GM19025 (cell line): Measurements from ENCODE around the gene OTUD4.

Experiments
- ATAC-seq: cut with Tn5 transposase; IDR thresholded peaks from one replicate; pipeline ENCODE4 v1.9.1; 2021; ENCODE audit warnings: mild to moderate bottlenecking, low read depth, moderate library complexity; ENCODE audit not compliant: unreplicated experiment

OTUD4 gene

GRCh38 chr4:145131848-145132247, 48.5 kb downstream of the OTUD4 start:
- ATAC-seq: no peak

- no peak for ATAC-seq
These were observed 49.5 kb downstream of the OTUD4 start for GRCh38 chr4:145130788-145131399.

- ATAC-seq: no peak
These were observed 50.3 kb downstream of the OTUD4 start for GRCh38 chr4:145130130-145130529.

GRCh38 chr4:145125396-145125795, 55.0 kb downstream of the OTUD4 start:
- no peak for ATAC-seq

- ATAC-seq: no peak
These were observed 72.3 kb downstream of the OTUD4 start for GRCh38 chr4:145108128-145108527.

- ATAC-seq: no peak
These were observed 73.3 kb downstream of the OTUD4 start for GRCh38 chr4:145107126-145107525.

GRCh38 chr4:145103496-145103895, 76.9 kb downstream of the OTUD4 start:
- no peak for ATAC-seq

GRCh38 chr4:145102619-145103018, 77.8 kb downstream of the OTUD4 start:
- ATAC-seq: no peak

- no peak for ATAC-seq
These were observed 79.3 kb downstream of the OTUD4 start for GRCh38 chr4:145101091-145101490.

- ATAC-seq: no peak
These were observed 80.7 kb downstream of the OTUD4 start for GRCh38 chr4:145099653-145100052.

GRCh38 chr4:145098675-145099037, 81.7 kb downstream of the OTUD4 start:
- ATAC-seq: peak; percentile 18

GRCh38 chr4:145097821-145098674, 82.3 kb downstream of the OTUD4 start, which contains the start of the genes ABCE1 and ANAPC10:
Gene ABCE1 (plus strand): TSS chr4:145098311. CDS start chr4:145104413, 6,102 bp downstream.
Gene ANAPC10 (minus strand): TSS chr4:145098196. CDS start chr4:145096099, 2,097 bp downstream.
- ATAC-seq: peak; percentile 75

GRCh38 chr4:145097331-145097820, 83.0 kb downstream of the OTUD4 start:
- ATAC-seq: peak; percentile 1

- no peak for ATAC-seq
These were observed 86.8 kb downstream of the OTUD4 start for GRCh38 chr4:145093638-145094037.

GRCh38 chr4:145090380-145090779, 90.0 kb downstream of the OTUD4 start:
- ATAC-seq: no peak

- no peak for ATAC-seq
These were observed 96.3 kb downstream of the OTUD4 start for GRCh38 chr4:145083891-145084605.
